HepG2 (cell line): ENCODE measurements around the gene ARHGAP26. TPM values are rescaled to one million over a fixed set of nuclear protein-coding genes. Genes with fewer than 3 reads are reported as not detected.
A peak's percentile ranks its signal among the peaks of the same experiment; 100 is the strongest.

Experiments used
- ATF3 ChIP-seq: sonication (generic); formaldehyde crosslinking; IDR thresholded peaks from 2 replicates; pipeline ENCODE4 v1.4.0; 2020; ENCODE audit warnings: missing genetic modification reagents
- CREB1 ChIP-seq, 2 experiments: fragments of 450-650 bp in 1 of 2; IDR thresholded peaks; 2 replicates each; pipeline ENCODE4 v1.6.1; 2016 to 2017; ENCODE audit warnings: control low read depth in 1 of 2, mild to moderate bottlenecking in 1 of 2, missing compliant biosample characterization in 1 of 2, missing genetic modification characterization in 1 of 2
- KDM1A ChIP-seq: IDR thresholded peaks from 2 replicates; pipeline ENCODE4 v1.6.1; 2016; ENCODE audit warnings: missing compliant biosample characterization
- MXD3 ChIP-seq: IDR thresholded peaks from 2 replicates; pipeline ENCODE4 v1.6.1; 2016; ENCODE audit warnings: mild to moderate bottlenecking, missing biosample characterization, missing genetic modification reagents
- NBN ChIP-seq: fragments of 450-650 bp; conservative IDR thresholded peaks from 2 replicates; pipeline ENCODE4 v1.6.1; 2017
- PRDM10 ChIP-seq: sonication (generic); formaldehyde crosslinking; IDR thresholded peaks from 2 replicates; pipeline ENCODE4 v1.4.0; 2020; ENCODE audit warnings: low read depth, missing genetic modification reagents
- RCOR2 ChIP-seq: IDR thresholded peaks from 2 replicates; pipeline ENCODE4 v1.6.1; 2016; ENCODE audit warnings: missing biosample characterization, missing genetic modification reagents
- TEAD3 ChIP-seq: optimal IDR thresholded peaks from 2 replicates; pipeline ENCODE3; 2016; ENCODE audit warnings: borderline replicate concordance
- ZHX1 ChIP-seq: sonication (generic); formaldehyde crosslinking; IDR thresholded peaks from 2 replicates; pipeline ENCODE4 v1.8.1; 2022; ENCODE audit warnings: low read depth, mild to moderate bottlenecking, missing genetic modification reagents
- ZNF546 ChIP-seq: sonication (generic); formaldehyde crosslinking; conservative IDR thresholded peaks from 2 replicates; pipeline ENCODE4 v1.8.1; 2023; ENCODE audit warnings: mild to moderate bottlenecking, missing genetic modification reagents
- polyA plus RNA-seq, 8 experiments: library from polyadenylated mRNA; depleted of rRNA in 3 of 8; stranded (reverse) in 7 of 8; unstranded in 1 of 8; fragments of >200 nt; fragmentation: Illumina TruSeq in 4 of 8; extraction: Trizol in 4 of 8; gene quantifications; 2 replicates each; pipeline versions ENCODE4 v1.2.1 to v1.2.3, GENCODE V29; 2011 to 2016; ENCODE audit warnings: low read depth in 4 of 8, missing spikeins in 1 of 8, mixed read lengths in 1 of 8; ENCODE audit not compliant: insufficient read depth in 1 of 8
- total RNA-seq, 5 experiments: library from RNA; depleted of rRNA; stranded (reverse); fragments of >200 nt; fragmentation: Illumina TruSeq; extraction: Trizol; gene quantifications; 2 replicates each; pipeline ENCODE4 v1.2.3, GENCODE V29; 2016; ENCODE audit warnings: low read depth in 1 of 5
- TF ChIP-seq, protein P1 (sequence below): IDR thresholded peaks from 2 replicates; pipeline ENCODE4 v1.6.1; 2018; ENCODE audit warnings: missing genetic modification reagents, mild to moderate bottlenecking, missing compliant biosample characterization
- TF ChIP-seq, protein P2 (sequence below): IDR thresholded peaks from 2 replicates; pipeline ENCODE4 v1.6.1; 2012; ENCODE audit warnings: low read depth, low read length, improper control_type of control experiment
- TF ChIP-seq, protein P3 (sequence below): sonication (generic); formaldehyde crosslinking; IDR thresholded peaks from 2 replicates; pipeline ENCODE4 v1.5.0; 2020; ENCODE audit warnings: mild to moderate bottlenecking, missing genetic modification reagents, borderline replicate concordance

The ARHGAP26 gene
- total and polyA plus RNA-seq, 2 of the 13 experiments (the other 11 are each of a cell fraction or from before 2014, with no cell fraction given), result 9.6 to 18.2 TPM

GRCh38 chr5:142740474-142741242 is 29.5 kb upstream of the ARHGAP26 start (continued):
- TF ChIP-seq, protein P1, sequence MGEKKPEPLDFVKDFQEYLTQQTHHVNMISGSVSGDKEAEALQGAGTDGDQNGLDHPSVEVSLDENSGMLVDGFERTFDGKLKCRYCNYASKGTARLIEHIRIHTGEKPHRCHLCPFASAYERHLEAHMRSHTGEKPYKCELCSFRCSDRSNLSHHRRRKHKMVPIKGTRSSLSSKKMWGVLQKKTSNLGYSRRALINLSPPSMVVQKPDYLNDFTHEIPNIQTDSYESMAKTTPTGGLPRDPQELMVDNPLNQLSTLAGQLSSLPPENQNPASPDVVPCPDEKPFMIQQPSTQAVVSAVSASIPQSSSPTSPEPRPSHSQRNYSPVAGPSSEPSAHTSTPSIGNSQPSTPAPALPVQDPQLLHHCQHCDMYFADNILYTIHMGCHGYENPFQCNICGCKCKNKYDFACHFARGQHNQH (CRISPR knock-in tag), result peak; percentile 65; the same call in 1 of the 2 replicates
- TF ChIP-seq TEAD3 (CRISPR knock-in tag), result peak; percentile 96
- peak; percentile 85 for TF ChIP-seq RCOR2 (CRISPR knock-in tag)
- TF ChIP-seq ZNF546 (CRISPR knock-in tag), result no peak
- TF ChIP-seq CREB1 (IDR thresholded peaks at IDR 0.05), result no peak
- TF ChIP-seq CREB1 (CRISPR knock-in tag; IDR thresholded peaks at IDR 0.05), result peak; percentile 20; the same call in 1 of the 2 replicates
- TF ChIP-seq PRDM10 (CRISPR knock-in tag), result peak; percentile 42; the same call in 1 of the 2 replicates
- TF ChIP-seq, protein P2, sequence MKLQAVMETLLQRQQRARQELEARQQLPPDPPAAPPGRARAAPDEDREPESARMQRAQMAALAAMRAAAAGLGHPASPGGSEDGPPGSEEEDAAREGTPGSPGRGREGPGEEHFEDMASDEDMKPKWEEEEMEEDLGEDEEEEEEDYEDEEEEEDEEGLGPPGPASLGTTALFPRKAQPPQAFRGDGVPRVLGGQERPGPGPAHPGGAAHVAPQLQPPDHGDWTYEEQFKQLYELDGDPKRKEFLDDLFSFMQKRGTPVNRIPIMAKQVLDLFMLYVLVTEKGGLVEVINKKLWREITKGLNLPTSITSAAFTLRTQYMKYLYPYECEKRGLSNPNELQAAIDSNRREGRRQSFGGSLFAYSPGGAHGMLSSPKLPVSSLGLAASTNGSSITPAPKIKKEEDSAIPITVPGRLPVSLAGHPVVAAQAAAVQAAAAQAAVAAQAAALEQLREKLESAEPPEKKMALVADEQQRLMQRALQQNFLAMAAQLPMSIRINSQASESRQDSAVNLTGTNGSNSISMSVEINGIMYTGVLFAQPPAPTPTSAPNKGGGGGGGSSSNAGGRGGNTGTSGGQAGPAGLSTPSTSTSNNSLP, result peak; percentile 92
- TF ChIP-seq KDM1A, result peak; percentile 64; the same call in 1 of the 2 replicates
- TF ChIP-seq ATF3, result peak; percentile 41; the same call in 1 of the 2 replicates
- TF ChIP-seq NBN, result no peak
- no peak for TF ChIP-seq ZHX1 (CRISPR knock-in tag)
- TF ChIP-seq, protein P3, sequence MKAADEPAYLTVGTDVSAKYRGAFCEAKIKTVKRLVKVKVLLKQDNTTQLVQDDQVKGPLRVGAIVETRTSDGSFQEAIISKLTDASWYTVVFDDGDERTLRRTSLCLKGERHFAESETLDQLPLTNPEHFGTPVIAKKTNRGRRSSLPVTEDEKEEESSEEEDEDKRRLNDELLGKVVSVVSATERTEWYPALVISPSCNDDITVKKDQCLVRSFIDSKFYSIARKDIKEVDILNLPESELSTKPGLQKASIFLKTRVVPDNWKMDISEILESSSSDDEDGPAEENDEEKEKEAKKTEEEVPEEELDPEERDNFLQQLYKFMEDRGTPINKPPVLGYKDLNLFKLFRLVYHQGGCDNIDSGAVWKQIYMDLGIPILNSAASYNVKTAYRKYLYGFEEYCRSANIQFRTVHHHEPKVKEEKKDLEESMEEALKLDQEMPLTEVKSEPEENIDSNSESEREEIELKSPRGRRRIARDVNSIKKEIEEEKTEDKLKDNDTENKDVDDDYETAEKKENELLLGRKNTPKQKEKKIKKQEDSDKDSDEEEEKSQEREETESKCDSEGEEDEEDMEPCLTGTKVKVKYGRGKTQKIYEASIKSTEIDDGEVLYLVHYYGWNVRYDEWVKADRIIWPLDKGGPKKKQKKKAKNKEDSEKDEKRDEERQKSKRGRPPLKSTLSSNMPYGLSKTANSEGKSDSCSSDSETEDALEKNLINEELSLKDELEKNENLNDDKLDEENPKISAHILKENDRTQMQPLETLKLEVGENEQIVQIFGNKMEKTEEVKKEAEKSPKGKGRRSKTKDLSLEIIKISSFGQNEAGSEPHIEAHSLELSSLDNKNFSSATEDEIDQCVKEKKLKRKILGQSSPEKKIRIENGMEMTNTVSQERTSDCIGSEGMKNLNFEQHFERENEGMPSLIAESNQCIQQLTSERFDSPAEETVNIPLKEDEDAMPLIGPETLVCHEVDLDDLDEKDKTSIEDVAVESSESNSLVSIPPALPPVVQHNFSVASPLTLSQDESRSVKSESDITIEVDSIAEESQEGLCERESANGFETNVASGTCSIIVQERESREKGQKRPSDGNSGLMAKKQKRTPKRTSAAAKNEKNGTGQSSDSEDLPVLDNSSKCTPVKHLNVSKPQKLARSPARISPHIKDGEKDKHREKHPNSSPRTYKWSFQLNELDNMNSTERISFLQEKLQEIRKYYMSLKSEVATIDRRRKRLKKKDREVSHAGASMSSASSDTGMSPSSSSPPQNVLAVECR, result no peak
- no peak for TF ChIP-seq MXD3
